ENCODE data around the gene GSK3A. TPM values are rescaled to one million over a fixed set of nuclear protein-coding genes. Genes with fewer than 3 reads are reported as not detected.

GSK3A gene
- total RNA-seq, 1 donor from 2014 or later = 45.5 TPM

DNA sequence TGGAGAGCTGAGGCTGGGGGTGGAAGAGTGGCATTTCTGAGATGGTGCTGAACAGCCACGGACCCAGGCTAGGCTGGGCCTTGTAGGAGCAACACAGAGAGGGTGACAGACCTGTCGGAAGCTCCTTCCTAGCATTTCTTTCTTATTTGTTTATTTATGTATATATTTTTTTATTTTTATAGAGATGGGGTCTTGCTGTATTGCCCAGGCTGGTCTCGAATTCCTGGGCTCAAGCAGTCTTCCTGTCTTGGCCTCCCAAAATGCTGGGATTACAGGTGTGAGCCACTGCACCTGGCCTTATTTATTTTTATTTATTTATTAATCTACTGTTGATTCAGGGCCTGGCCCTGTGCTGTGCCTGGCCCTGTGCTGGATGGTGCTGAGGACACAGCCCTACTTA lies 33.1 kb upstream of the GSK3A start:
- Mint-ChIP-seq H3K36me3 (peaks cover 18% of the 10 kb centered on the region), H3K4me3 (no peak overlapping the region), H3K27ac (no peak overlapping the region), H3K27me3 (ENCODE audit: low read depth) (no peaks in the 10 kb centered on the region), H3K9me3 (no peaks in the 10 kb centered on the region), H3K4me1 (peaks cover 38% of the 10 kb centered on the region)
- TF ChIP-seq CTCF (IDR thresholded peaks at IDR 0.05; ENCODE audit: unreplicated experiment) = no peak
- no peak for DNase-seq (ENCODE audit: low spot score in 2 of 2, unreplicated experiment in 2 of 2)

GRCh38 chr19:42275103-42275502 lies 32.7 kb upstream of the GSK3A start:
- Mint-ChIP-seq H3K36me3 (peaks cover 18% of the 10 kb centered on the region), H3K4me3 (no peak overlapping the region), H3K9me3 (no peaks in the 10 kb centered on the region), H3K27me3 (ENCODE audit: low read depth) (no peaks in the 10 kb centered on the region), H3K4me1 (peaks cover 42% of the 10 kb centered on the region), H3K27ac (no peak overlapping the region)
- TF ChIP-seq CTCF (IDR thresholded peaks at IDR 0.05; ENCODE audit: unreplicated experiment) = no peak
- DNase-seq (ENCODE audit: low spot score in 2 of 2, unreplicated experiment in 2 of 2) = no peak

DNA sequence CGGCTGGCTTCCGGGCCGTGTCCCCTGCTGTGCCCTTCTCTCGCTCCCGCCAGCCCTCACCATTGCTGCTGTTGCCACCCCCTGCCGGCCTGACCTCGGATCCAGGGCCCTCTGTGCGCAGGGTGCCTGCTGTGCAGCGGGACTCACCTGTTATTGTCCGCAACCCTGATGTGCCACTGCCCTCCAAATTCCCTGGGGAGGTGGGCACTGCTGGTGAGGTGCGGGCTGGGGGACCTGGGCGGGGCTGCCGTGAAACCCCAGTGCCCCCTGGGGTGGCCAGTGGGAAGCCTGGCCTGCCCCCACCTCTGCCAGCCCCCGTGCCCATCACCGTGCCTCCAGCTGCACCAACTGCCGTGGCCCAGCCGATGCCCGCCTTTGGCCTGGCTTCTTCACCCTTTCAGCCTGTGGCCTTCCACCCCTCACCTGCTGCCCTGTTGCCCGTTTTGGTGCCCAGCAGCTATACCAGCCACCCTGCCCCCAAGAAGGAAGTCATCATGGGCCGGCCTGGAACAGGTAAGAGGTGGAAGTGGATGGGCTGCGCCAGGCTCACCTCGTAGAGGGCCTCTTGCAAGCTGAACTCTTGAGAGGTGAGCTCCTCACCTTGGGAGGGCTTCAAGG lies 31.8 kb upstream of the GSK3A start:
- Mint-ChIP-seq H3K36me3 (peaks cover 18% of the 10 kb centered on the region), H3K27me3 (ENCODE audit: low read depth) (no peaks in the 10 kb centered on the region), H3K4me3 (no peak overlapping the region), H3K9me3 (no peaks in the 10 kb centered on the region), H3K4me1 (peaks cover 44% of the 10 kb centered on the region), H3K27ac (no peak overlapping the region)
- no peak for TF ChIP-seq CTCF (IDR thresholded peaks at IDR 0.05; ENCODE audit: unreplicated experiment)
- DNase-seq (ENCODE audit: low spot score in 2 of 2, unreplicated experiment in 2 of 2) = no peak

DNA sequence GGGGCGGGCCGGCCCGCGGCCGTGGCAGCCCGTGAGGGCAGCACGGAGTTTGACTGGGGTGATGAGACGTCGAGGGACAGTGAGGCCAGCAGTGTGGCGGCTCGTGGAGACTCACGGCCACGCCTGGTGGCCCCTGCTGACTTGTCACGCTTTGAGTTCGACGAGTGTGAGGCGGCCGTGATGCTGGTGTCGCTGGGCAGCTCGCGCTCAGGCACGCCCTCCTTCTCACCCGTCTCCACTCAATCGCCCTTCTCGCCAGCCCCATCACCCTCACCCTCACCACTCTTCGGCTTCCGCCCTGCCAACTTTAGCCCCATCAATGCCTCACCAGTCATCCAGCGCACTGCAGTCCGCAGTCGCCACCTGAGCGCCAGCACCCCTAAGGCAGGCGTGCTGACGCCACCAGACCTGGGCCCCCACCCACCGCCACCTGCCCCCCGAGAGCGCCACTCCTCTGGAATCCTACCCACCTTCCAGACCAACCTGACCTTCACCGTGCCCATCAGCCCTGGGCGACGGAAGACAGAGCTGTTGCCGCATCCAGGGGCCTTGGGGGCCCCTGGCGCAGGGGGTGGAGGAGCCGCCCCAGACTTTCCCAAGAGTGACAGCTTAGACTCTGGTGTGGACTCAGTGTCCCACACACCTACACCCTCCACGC lies 31.1 kb upstream of the GSK3A start:
- Mint-ChIP-seq H3K4me1 (peaks cover 38% of the 10 kb centered on the region), H3K9me3 (no peaks in the 10 kb centered on the region), H3K27me3 (ENCODE audit: low read depth) (no peaks in the 10 kb centered on the region), H3K36me3 (peaks cover 18% of the 10 kb centered on the region), H3K27ac (no peak overlapping the region), H3K4me3 (no peak overlapping the region)
- DNase-seq (ENCODE audit: low spot score in 2 of 2, unreplicated experiment in 2 of 2) = no peak
- no peak for TF ChIP-seq CTCF (IDR thresholded peaks at IDR 0.05; ENCODE audit: unreplicated experiment)

- Mint-ChIP-seq H3K4me3 (no peak overlapping the region), H3K27me3 (ENCODE audit: low read depth) (no peaks in the 10 kb centered on the region), H3K36me3 (peaks cover 18% of the 10 kb centered on the region), H3K4me1 (peaks cover 33% of the 10 kb centered on the region), H3K27ac (no peak overlapping the region), H3K9me3 (no peaks in the 10 kb centered on the region)
- no peak for TF ChIP-seq CTCF (IDR thresholded peaks at IDR 0.05; ENCODE audit: unreplicated experiment)
- DNase-seq (ENCODE audit: low spot score in 2 of 2, unreplicated experiment in 2 of 2) = no peak
These were observed 30.6 kb upstream of the GSK3A start for GRCh38 chr19:42272989-42273406.

All from mesothelial cell of epicardium (in vitro differentiated cells).